Measurements from ENCODE around the gene NTNG1.

GRCh38 chr1:107442551-107442950 is 301.7 kb downstream of the NTNG1 start:
- no peak for TF ChIP-seq CTCF (IDR thresholded peaks at IDR 0.05; ENCODE audit: low read length)
- no peak for TF ChIP-seq EZH2 (optimal IDR thresholded peaks at IDR 0.05; ENCODE audit: low read depth, low read length)
- no peak for TF ChIP-seq EZH2phosphoT487 (IDR thresholded peaks at IDR 0.05; ENCODE audit: low read length)

All from MM.1S (cell line).